HCT116 (cell line): Measurements from ENCODE around the gene MMAA. TPM values are rescaled to one million over a fixed set of nuclear protein-coding genes. Genes with fewer than 3 reads are reported as not detected.
"Not testable (repeated sequence)": the region's sequence is repeated elsewhere in the genome, so short reads cannot be mapped to it uniquely, and the experiment has no call there.

Source experiments
- ATAC-seq: fragments of 200-7000 bp; cut with Tn5 transposase; 2 replicates; pipeline ENCODE4 v1.9.1; 2020; ENCODE audit warnings: mild to moderate bottlenecking, moderate library complexity
- BruUV-seq: library from RNA; stranded (reverse); fragments of 400-500 nt; replicated peaks from 2 replicates; lab custom pipeline; 2021; lab: Mats Ljungman, UMichigan
- CTCF ChIA-PET: fragments of 300-600 bp; sonication (Branson Sonifier 250); formaldehyde crosslinking; loops from one replicate; lab custom pipeline; 2021; ENCODE audit warnings: antibody characterized with exemption; lab: Charles Lee
- POLR2A ChIA-PET: fragments of 300-600, 350-600 bp; sonication (Branson Sonifier 250); formaldehyde crosslinking; loops from one replicate; lab custom pipeline; 2021; ENCODE audit warnings: antibody characterized with exemption; lab: Charles Lee
- RAD21 ChIA-PET, 2 experiments: fragments of 300-600 bp; sonication (Branson Sonifier 250); formaldehyde crosslinking; loops; one replicate each; lab custom pipeline; 2023; ENCODE audit warnings: low total read pairs in 2 of 2; ENCODE audit not compliant: uncharacterized antibody in 2 of 2, unreplicated experiment in 2 of 2, low non-redundant PET in 1 of 2; lab: Charles Lee
- DNase-seq: peaks from one replicate; pipeline ENCODE4 v3.0.0-alpha.2; 2010; ENCODE audit warnings: low read depth, low spot score
- H2AFZ ChIP-seq: fragments of 200-600 bp; shearing (Covaris generic), sonication (generic); 2 replicates; pipeline ENCODE4 v1.6.1; 2017; ENCODE audit warnings: low read depth, mixed run types, mixed read lengths, antibody characterized with exemption, low read length; ENCODE audit not compliant: poor library complexity, severe bottlenecking
- H3K27ac ChIP-seq: 2 replicates; pipeline ENCODE4 v1.5.1; 2012; ENCODE audit warnings: low read depth, low read length
- H3K27me3 ChIP-seq: fragments of 200-600 bp; sonication (generic); 2 replicates; pipeline ENCODE4 v1.6.1; 2016; ENCODE audit warnings: mixed run types, low read length, mixed read lengths; ENCODE audit not compliant: insufficient read depth
- H3K36me3 ChIP-seq, 2 experiments: fragments of 200-500 bp in 1 of 2; fragments of 200-600 bp in 1 of 2; sonication (Bioruptor generic) in 1 of 2; sonication (generic) in 1 of 2; 2 replicates each; pipeline versions ENCODE4 v1.5.1 to v1.6.1; 2014 to 2016; ENCODE audit warnings: low read length in 2 of 2, inconsistent platforms in 1 of 2, mixed read lengths in 1 of 2, mixed run types in 1 of 2; ENCODE audit not compliant: insufficient read depth in 2 of 2, control insufficient read depth in 1 of 2
- H3K4me1 ChIP-seq, 2 experiments: fragments of 200-600 bp in 1 of 2; sonication (generic) in 1 of 2; 2 replicates each; pipeline versions ENCODE4 v1.5.1 to v1.6.1; 2012 to 2017; ENCODE audit warnings: low read length in 2 of 2, inconsistent platforms in 1 of 2, mild to moderate bottlenecking in 1 of 2, mixed read lengths in 1 of 2, mixed run types in 1 of 2, moderate library complexity in 1 of 2; ENCODE audit not compliant: insufficient read depth in 2 of 2, control insufficient read depth in 1 of 2
- H3K4me2 ChIP-seq: fragments of 200-600 bp; sonication (generic); 2 replicates; pipeline ENCODE4 v1.6.1; 2017; ENCODE audit warnings: mixed run types, low read length, mixed read lengths
- H3K4me3 ChIP-seq, 2 experiments: fragments of 200-600 bp in 1 of 2; sonication (generic) in 1 of 2; replicated peaks in 1 of 2; 2 replicates each; pipeline ENCODE4 v1.5.1; 2011 to 2016; ENCODE audit warnings: low read length in 2 of 2, control low read depth in 1 of 2, low read depth in 1 of 2, mild to moderate bottlenecking in 1 of 2, mixed read lengths in 1 of 2, mixed run types in 1 of 2
- H3K79me2 ChIP-seq: fragments of 200-600 bp; sonication (generic); 2 replicates; pipeline ENCODE4 v1.6.1; 2017; ENCODE audit warnings: mild to moderate bottlenecking, mixed run types, low read length, moderate library complexity, mixed read lengths; ENCODE audit not compliant: insufficient read depth
- H3K9ac ChIP-seq: fragments of 200-600 bp; sonication (generic); 2 replicates; pipeline ENCODE4 v1.6.1; 2016; ENCODE audit warnings: low read length, mixed read lengths
- H3K9me2 ChIP-seq: fragments of 200-600 bp; sonication (generic), shearing (Covaris generic); 2 replicates; pipeline ENCODE4 v1.6.1; 2017; ENCODE audit warnings: mixed run types, mild to moderate bottlenecking, moderate library complexity; ENCODE audit not compliant: insufficient read depth
- H3K9me3 ChIP-seq, 2 experiments: fragments of 200-500 bp in 1 of 2; fragments of 200-600 bp in 1 of 2; sonication (Bioruptor generic) in 1 of 2; sonication (generic) in 1 of 2; 2 replicates each; pipeline ENCODE4 v1.6.1; 2014 to 2017; ENCODE audit warnings: low read length in 2 of 2, mixed read lengths in 2 of 2, inconsistent platforms in 1 of 2, low read depth in 1 of 2, mild to moderate bottlenecking in 1 of 2, mixed run types in 1 of 2, moderate library complexity in 1 of 2; ENCODE audit not compliant: control insufficient read depth in 1 of 2, insufficient read depth in 1 of 2
- H4K20me1 ChIP-seq: fragments of 200-600 bp; sonication (generic), shearing (Covaris generic); 2 replicates; pipeline ENCODE4 v1.6.1; 2017; ENCODE audit warnings: mixed run types, mild to moderate bottlenecking, moderate library complexity; ENCODE audit not compliant: insufficient read depth
- ATF3 ChIP-seq: IDR thresholded peaks from 2 replicates; pipeline ENCODE4 v1.6.1; 2012
- CBX3 ChIP-seq: IDR thresholded peaks from 2 replicates; pipeline ENCODE4 v1.6.1; 2012; ENCODE audit warnings: low read depth
- EGR1 ChIP-seq: IDR thresholded peaks from 2 replicates; pipeline ENCODE4 v1.6.1; 2012; ENCODE audit warnings: low read depth
- ELF1 ChIP-seq: IDR thresholded peaks from 2 replicates; pipeline ENCODE4 v1.6.1; 2012; ENCODE audit warnings: low read depth, borderline replicate concordance
- EZH2phosphoT487 ChIP-seq: fragments of 200-600 bp; IDR thresholded peaks from 2 replicates; pipeline ENCODE4 v1.6.1; 2018; ENCODE audit warnings: antibody characterized with exemption, borderline replicate concordance
- POLR2AphosphoS5 ChIP-seq: IDR thresholded peaks from 2 replicates; pipeline ENCODE4 v1.6.1; 2011; ENCODE audit warnings: mild to moderate bottlenecking, low read depth, low read length, moderate library complexity
- SIN3A ChIP-seq: IDR thresholded peaks from 2 replicates; pipeline ENCODE4 v1.6.1; 2012; ENCODE audit warnings: low read depth
- SP1 ChIP-seq: IDR thresholded peaks from 2 replicates; pipeline ENCODE4 v1.6.1; 2012; ENCODE audit warnings: low read depth
- SRF ChIP-seq: IDR thresholded peaks from 2 replicates; pipeline ENCODE4 v1.6.1; 2012; ENCODE audit warnings: low read depth
- ZBTB33 ChIP-seq: IDR thresholded peaks from 2 replicates; pipeline ENCODE4 v1.6.1; 2011; ENCODE audit warnings: mild to moderate bottlenecking, low read length, moderate library complexity; ENCODE audit not compliant: insufficient replicate concordance; ENCODE audit errors: extremely low read depth
- ZNF274 ChIP-seq: fragments of 200-500 bp; sonication (Bioruptor generic); IDR thresholded peaks from 2 replicates; pipeline ENCODE4 v1.6.1; 2014; ENCODE audit warnings: mild to moderate bottlenecking, low read depth, low read length, inconsistent platforms
- intact Hi-C: fragments of 100-400 bp; cut with micrococcal nuclease; formaldehyde crosslinking; loops from 2 replicates; pipeline ENCODE4 v1.10.0; 2022
- total RNA-seq: library from RNA; stranded (reverse); gene quantifications from one replicate; pipeline ENCODE4 v1.2.1, GENCODE V29; 2021; ENCODE audit not compliant: unreplicated experiment
- TF ChIP-seq, protein P1 (sequence below): IDR thresholded peaks from 2 replicates; pipeline ENCODE4 v1.6.1; 2012
- TF ChIP-seq, protein P2 (sequence below), 3 experiments: fragments of 200-600 bp in 1 of 3; sonication (generic) in 1 of 3; IDR thresholded peaks in 2 of 3; conservative IDR thresholded peaks in 1 of 3; 2 replicates each; pipeline ENCODE4 v1.5.1; 2012 to 2017; ENCODE audit warnings: low read depth in 2 of 3, low read length in 2 of 3, antibody characterized with exemption in 1 of 3, borderline replicate concordance in 1 of 3, control low read depth in 1 of 3, mild to moderate bottlenecking in 1 of 3, mixed read lengths in 1 of 3, mixed run types in 1 of 3, moderate library complexity in 1 of 3; ENCODE audit not compliant: insufficient read depth in 1 of 3

MMAA gene
- total RNA-seq, 1 experiment from 2014 or later, result 3.6 TPM

DNA sequence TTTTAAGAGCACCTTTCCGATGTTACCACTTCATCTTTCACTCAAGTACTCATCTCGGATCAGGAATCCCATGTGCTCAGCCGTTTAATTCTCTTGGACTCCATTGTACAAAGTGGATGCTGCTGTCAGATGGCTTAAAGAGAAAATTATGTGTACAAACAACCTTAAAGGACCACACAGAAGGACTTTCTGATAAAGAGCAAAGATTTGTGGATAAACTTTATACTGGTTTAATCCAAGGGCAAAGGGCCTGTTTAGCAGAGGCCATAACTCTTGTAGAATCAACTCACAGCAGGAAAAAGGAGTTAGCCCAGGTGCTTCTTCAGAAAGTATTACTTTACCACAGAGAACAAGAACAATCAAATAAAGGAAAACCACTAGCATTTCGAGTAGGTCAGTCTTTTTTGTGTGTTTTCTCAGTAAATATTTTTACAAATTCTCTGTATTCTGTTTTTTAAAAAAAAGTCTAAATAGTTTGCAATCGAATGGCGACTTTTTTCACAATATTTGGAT, 20.1 kb downstream of the MMAA start:
- Histone ChIP-seq H3K27me3 (no peaks in the 10 kb centered on the region), H3K27ac (no peak overlapping the region), H3K4me3 (no peak overlapping the region), H2AFZ (no peak overlapping the region), H3K36me3 (no peaks in the 10 kb centered on the region), H3K9me2 (no peaks in the 10 kb centered on the region), H3K4me2 (no peak overlapping the region), H3K4me1 (no peaks in the 10 kb centered on the region), H3K9me3 (no peaks in the 10 kb centered on the region), H4K20me1 (no peaks in the 10 kb centered on the region), H3K79me2 (no peaks in the 10 kb centered on the region), H3K9ac (no peak overlapping the region)
- ChIA-PET CTCF (no interaction called here), RAD21 (no interaction called here), POLR2A (no interaction called here)
- BruUV-seq, result TSS peak; percentile 59
- ATAC-seq (no peak), DNase-seq (no peak)
- intact Hi-C loops, result no loop called here
- no peak for TF ChIP-seq POLR2AphosphoS5
- TF ChIP-seq EZH2phosphoT487, result no peak
- no peak for TF ChIP-seq ZNF274
- TF ChIP-seq EGR1, result no peak
- TF ChIP-seq ELF1, result no peak
- TF ChIP-seq, protein P1, sequence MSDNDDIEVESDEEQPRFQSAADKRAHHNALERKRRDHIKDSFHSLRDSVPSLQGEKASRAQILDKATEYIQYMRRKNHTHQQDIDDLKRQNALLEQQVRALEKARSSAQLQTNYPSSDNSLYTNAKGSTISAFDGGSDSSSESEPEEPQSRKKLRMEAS, result no peak
- no peak for TF ChIP-seq CBX3
- no peak for TF ChIP-seq SRF
- TF ChIP-seq, protein P2, sequence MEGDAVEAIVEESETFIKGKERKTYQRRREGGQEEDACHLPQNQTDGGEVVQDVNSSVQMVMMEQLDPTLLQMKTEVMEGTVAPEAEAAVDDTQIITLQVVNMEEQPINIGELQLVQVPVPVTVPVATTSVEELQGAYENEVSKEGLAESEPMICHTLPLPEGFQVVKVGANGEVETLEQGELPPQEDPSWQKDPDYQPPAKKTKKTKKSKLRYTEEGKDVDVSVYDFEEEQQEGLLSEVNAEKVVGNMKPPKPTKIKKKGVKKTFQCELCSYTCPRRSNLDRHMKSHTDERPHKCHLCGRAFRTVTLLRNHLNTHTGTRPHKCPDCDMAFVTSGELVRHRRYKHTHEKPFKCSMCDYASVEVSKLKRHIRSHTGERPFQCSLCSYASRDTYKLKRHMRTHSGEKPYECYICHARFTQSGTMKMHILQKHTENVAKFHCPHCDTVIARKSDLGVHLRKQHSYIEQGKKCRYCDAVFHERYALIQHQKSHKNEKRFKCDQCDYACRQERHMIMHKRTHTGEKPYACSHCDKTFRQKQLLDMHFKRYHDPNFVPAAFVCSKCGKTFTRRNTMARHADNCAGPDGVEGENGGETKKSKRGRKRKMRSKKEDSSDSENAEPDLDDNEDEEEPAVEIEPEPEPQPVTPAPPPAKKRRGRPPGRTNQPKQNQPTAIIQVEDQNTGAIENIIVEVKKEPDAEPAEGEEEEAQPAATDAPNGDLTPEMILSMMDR (IDR thresholded peaks at IDR 0.05 in 2 of 3, conservative IDR thresholded peaks at IDR 0.05 in 1 of 3; ENCODE audit: borderline replicate concordance in 1 of 3, insufficient read depth in 1 of 3, low read depth in 2 of 3, low read length in 2 of 3), result no peak
- no peak for TF ChIP-seq SIN3A
- TF ChIP-seq ATF3, result no peak
- TF ChIP-seq ZBTB33, result no peak
- no peak for TF ChIP-seq SP1

- H2AFZ ChIP-seq, H3K9me3 ChIP-seq, H3K4me2 ChIP-seq, H3K27me3 ChIP-seq, H3K4me3 ChIP-seq, H3K27ac ChIP-seq, H4K20me1 ChIP-seq, H3K4me1 ChIP-seq, H3K9ac ChIP-seq, ATAC-seq, DNase-seq, intact Hi-C loops, H3K79me2 ChIP-seq, RAD21 ChIA-PET, BruUV-seq, CTCF ChIA-PET, H3K9me2 ChIP-seq, POLR2A ChIA-PET, H3K36me3 ChIP-seq: not testable (repeated sequence)
Measured at GRCh38 chr4:145640236-145640635, 21.1 kb downstream of the MMAA start.
